IPS-18a (cell line): ENCODE results near the gene TNPO2.
A peak's percentile ranks its signal among the peaks of the same experiment; 100 is the strongest.
"Not testable (repeated sequence)": the region's sequence is repeated elsewhere in the genome, so short reads cannot be mapped to it uniquely, and the experiment has no call there.

Experiments used
- H3K27ac ChIP-seq: one replicate; pipeline ENCODE4 v1.5.1; 2013; ENCODE audit warnings: low read length
- H3K27me3 ChIP-seq: one replicate; pipeline ENCODE4 v1.6.1; 2013; ENCODE audit warnings: mild to moderate bottlenecking, low read length; ENCODE audit not compliant: control insufficient read depth, insufficient read depth
- H3K36me3 ChIP-seq: one replicate; pipeline ENCODE4 v1.6.1; 2013; ENCODE audit warnings: low read depth, low read length; ENCODE audit not compliant: control insufficient read depth
- H3K4me1 ChIP-seq: one replicate; pipeline ENCODE4 v1.6.1; 2013; ENCODE audit warnings: low read depth, low read length; ENCODE audit not compliant: control insufficient read depth
- H3K4me3 ChIP-seq: one replicate; pipeline ENCODE4 v1.5.1; 2013; ENCODE audit warnings: low read length
- H3K9ac ChIP-seq: one replicate; pipeline ENCODE4 v1.6.1; 2013; ENCODE audit warnings: mild to moderate bottlenecking, low read length, moderate library complexity
- H3K9me3 ChIP-seq: one replicate; pipeline ENCODE4 v1.6.1; 2013; ENCODE audit warnings: low read depth, low read length; ENCODE audit not compliant: control insufficient read depth

Gene TNPO2

DNA sequence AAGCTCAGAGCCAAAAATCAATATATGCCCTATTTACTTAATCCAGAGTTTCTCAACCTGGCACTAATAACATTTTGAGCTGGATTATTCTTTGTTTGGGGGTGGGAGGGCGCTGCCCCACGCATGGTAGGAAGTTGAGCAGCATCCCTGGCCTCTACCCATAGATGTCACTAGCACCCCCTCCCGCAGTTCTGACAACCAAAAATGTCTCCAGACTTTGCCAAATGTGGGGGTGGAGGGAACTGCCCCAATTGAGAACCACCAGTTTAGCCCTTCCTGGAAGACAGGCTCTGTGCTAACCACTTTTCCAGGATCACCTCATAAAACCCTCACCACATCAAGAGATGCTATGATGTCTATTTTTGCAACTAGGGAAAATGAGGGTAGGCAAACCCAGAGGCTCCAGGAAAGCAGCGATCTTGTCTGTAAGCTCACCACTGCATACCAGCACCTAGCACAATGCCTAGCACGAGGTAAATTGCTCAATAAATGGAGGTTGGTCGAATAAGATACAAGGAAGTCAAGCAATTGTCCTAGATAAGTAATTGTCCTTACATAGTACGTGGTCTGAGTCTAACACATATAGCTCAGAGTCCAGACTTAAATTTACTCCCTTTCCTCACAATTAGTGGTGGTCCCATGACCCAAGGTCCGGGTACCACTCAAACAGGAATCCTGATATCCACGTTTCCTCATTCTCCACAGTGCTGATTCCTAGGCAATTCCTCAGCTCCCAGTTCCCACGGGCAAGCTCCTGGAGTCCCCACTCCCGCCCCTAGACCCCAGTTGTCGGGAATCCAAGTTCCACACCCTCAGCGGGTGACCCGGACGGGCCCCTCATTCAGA lies 9.9 kb upstream of the TNPO2 start:
- Histone ChIP-seq H3K9me3 (no peaks in the 10 kb centered on the region), H3K27ac (peak overlapping the region; percentile 56), H3K36me3 (peaks cover 23% of the 10 kb centered on the region), H3K4me3 (peak overlapping the region; percentile 79), H3K4me1 (peaks cover 10% of the 10 kb centered on the region), H3K27me3 (no peaks in the 10 kb centered on the region), H3K9ac (peak overlapping the region; percentile 91)

DNA sequence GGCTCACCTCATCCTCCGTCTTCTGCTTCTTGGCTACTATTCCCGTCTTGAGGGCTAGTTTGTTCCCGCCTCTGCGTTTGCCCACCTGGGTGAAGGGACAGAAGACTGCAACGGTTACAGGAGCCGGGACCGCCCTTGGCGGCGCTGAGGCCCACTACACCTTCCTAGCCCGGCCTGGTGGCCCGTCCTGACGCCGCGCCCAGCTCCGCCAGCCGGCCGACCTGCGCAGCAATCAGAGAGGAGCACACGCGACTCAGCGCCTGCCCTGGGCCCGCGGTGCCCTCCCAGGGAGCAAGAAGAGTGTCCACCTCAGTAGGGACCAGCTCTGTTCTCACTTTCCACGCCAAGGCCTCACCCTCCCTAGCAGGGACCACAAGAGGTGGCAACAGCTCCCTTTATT lies 7.6 kb upstream of the TNPO2 start:
- H3K4me1 ChIP-seq, result peaks cover 4% of the 10 kb centered on the region
- no peak overlapping the region for H3K9ac ChIP-seq
- H3K9me3 ChIP-seq, result no peaks in the 10 kb centered on the region
- no peak overlapping the region for H3K4me3 ChIP-seq
- H3K27me3 ChIP-seq, result no peaks in the 10 kb centered on the region
- no peak overlapping the region for H3K27ac ChIP-seq
- H3K36me3 ChIP-seq, result peaks cover 21% of the 10 kb centered on the region

GRCh38 chr19:12730064-12730463 lies 6.3 kb upstream of the TNPO2 start:
- Histone ChIP-seq H3K9me3 (no peaks in the 10 kb centered on the region), H3K9ac (no peak overlapping the region), H3K36me3 (peaks cover 21% of the 10 kb centered on the region), H3K4me1 (peaks cover 4% of the 10 kb centered on the region), H3K27ac (no peak overlapping the region), H3K27me3 (no peaks in the 10 kb centered on the region), H3K4me3 (no peak overlapping the region)

DNA sequence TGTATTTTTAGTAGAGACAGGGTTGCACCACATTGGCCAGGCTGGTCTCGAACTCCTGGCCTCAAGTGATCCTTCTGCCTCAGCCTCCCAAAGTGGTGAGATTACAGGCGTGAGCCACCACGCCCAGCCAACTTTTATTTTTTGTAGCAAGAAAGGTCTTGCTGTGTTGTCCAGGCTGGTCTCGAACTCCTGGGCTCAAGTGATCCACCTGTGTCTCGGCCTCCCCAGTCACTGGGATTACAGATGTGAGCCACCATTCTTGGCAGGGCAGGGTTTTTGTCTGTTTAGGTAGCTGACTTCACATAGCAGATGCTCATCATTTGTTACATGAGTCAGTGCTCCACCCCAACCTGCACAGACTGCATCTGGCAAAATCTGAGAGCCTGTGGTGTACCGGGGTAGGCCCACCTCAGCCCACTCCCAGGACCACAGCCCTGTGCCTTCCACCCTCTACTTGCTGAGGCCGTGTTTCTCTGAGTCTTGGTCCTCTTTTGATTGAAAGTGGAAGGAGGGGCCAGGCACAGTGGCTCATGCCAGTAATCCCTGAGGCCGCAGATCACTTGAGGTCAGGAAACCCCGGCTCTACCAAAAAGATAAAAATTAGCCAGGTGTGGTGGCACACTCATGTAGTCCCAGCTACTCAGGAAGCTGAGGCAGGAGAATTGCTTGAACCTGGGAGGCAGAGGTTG lies 4.2 kb upstream of the TNPO2 start:
- no peaks in the 10 kb centered on the region for H3K4me1 ChIP-seq

GRCh38 chr19:12726988-12727316 lies 3.2 kb upstream of the TNPO2 start:
- Histone ChIP-seq H3K4me3 (no peak overlapping the region), H3K27me3 (no peaks in the 10 kb centered on the region), H3K4me1 (no peaks in the 10 kb centered on the region), H3K27ac (no peak overlapping the region), H3K9ac (no peak overlapping the region), H3K9me3 (no peaks in the 10 kb centered on the region), H3K36me3 (peaks cover 21% of the 10 kb centered on the region)

More for the DNA sequence above, 4.2 kb upstream of the TNPO2 start:
- no peaks in the 10 kb centered on the region for H3K9me3 ChIP-seq
- no peak overlapping the region for H3K4me3 ChIP-seq
- H3K27ac ChIP-seq, result no peak overlapping the region
- H3K27me3 ChIP-seq, result no peaks in the 10 kb centered on the region
- H3K36me3 ChIP-seq, result peaks cover 21% of the 10 kb centered on the region
- no peak overlapping the region for H3K9ac ChIP-seq

GRCh38 chr19:12725612-12726011 lies 1.9 kb upstream of the TNPO2 start:
- H3K4me3 ChIP-seq, H3K27ac ChIP-seq, H3K27me3 ChIP-seq, H3K4me1 ChIP-seq, H3K9ac ChIP-seq, H3K9me3 ChIP-seq: not testable (repeated sequence)
- H3K36me3 ChIP-seq, result peaks cover 17% of the 10 kb centered on the region

DNA sequence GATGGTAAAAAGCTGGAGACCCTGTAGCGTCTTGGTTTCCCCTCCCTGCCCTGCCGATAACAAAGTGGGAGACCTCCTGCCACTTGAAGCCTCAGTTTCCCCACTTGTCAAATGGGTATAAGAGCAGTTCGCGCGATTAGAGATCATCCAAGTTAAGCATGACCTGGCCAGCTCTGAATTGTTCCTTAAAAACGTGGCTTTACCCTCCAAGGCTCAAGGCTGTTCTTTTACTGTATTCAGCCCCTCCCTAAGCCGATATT lies 421 bp downstream of the TNPO2 start:
- peaks cover 14% of the 10 kb centered on the region for H3K36me3 ChIP-seq
- peak overlapping the region; percentile 94 for H3K4me3 ChIP-seq
- peak overlapping the region; percentile 97 for H3K9ac ChIP-seq
- no peaks in the 10 kb centered on the region for H3K4me1 ChIP-seq
- no peaks in the 10 kb centered on the region for H3K27me3 ChIP-seq
- peak overlapping the region; percentile 93 for H3K27ac ChIP-seq
- no peaks in the 10 kb centered on the region for H3K9me3 ChIP-seq

- peak overlapping the region; percentile 94 for H3K4me3 ChIP-seq
- H3K4me1 ChIP-seq, result no peaks in the 10 kb centered on the region
- peaks cover 16% of the 10 kb centered on the region for H3K36me3 ChIP-seq
Measured at GRCh38 chr19:12722566-12723380, 959 bp downstream of the TNPO2 start.

GRCh38 chr19:12721656-12722565 lies 1.8 kb downstream of the TNPO2 start:
- peak overlapping the region; percentile 97 for H3K9ac ChIP-seq
- H3K36me3 ChIP-seq, result peaks cover 20% of the 10 kb centered on the region
- H3K27ac ChIP-seq, result peak overlapping the region; percentile 30
- no peaks in the 10 kb centered on the region for H3K27me3 ChIP-seq
- no peaks in the 10 kb centered on the region for H3K4me1 ChIP-seq
- H3K4me3 ChIP-seq, result peak overlapping the region; percentile 94
- no peaks in the 10 kb centered on the region for H3K9me3 ChIP-seq

More at GRCh38 chr19:12722566-12723380, 959 bp downstream of the TNPO2 start:
- peak overlapping the region; percentile 97 for H3K9ac ChIP-seq
- H3K27ac ChIP-seq, result peak overlapping the region; percentile 93
- no peaks in the 10 kb centered on the region for H3K9me3 ChIP-seq
- no peaks in the 10 kb centered on the region for H3K27me3 ChIP-seq

DNA sequence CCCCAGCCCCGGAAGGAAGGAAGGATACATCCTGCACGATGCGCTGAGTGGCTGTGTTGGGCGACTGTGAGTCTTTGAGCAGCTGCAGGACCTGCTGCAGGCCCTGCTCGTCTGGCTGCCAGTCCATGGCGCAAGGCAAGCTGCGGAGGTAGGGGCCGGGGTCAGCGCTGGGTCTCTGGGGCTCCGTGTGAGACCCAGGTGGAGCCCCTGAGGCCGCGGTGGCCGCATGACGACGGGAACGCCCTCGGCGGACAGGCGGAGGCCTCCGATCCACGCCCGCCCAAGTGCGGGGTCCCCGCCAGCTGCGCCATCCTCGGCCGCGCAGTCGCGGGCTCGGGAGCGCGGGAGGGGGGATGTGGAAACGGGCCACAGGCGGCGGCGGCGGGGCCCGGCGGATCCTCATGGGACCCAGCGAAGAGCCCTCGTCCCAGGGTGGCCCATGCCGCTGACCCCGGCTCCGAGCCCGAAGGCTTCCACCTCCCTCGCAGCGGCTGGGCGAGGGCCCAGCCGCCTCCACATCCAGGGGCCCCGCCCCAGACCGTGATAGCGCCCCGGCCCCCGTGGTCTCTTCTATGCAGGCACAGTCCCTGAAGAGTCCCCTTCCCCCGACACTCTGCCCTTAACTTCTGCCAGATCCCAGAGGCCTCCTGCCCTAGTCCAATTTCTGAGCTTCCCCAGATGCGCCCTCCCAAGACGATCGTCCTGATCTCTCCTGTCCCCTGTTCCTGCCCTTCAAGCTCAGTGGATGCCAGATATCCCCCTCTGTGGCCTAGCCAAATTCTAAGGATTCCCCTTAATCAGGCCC lies 2.7 kb downstream of the TNPO2 start:
- Histone ChIP-seq H3K36me3 (peaks cover 24% of the 10 kb centered on the region), H3K27ac (peak overlapping the region; percentile 30), H3K9ac (peak overlapping the region; percentile 97), H3K9me3 (no peaks in the 10 kb centered on the region), H3K4me3 (peak overlapping the region; percentile 94), H3K27me3 (no peaks in the 10 kb centered on the region), H3K4me1 (no peaks in the 10 kb centered on the region)
